ENCODE results near the gene FRRS1.

FRRS1 gene

DNA sequence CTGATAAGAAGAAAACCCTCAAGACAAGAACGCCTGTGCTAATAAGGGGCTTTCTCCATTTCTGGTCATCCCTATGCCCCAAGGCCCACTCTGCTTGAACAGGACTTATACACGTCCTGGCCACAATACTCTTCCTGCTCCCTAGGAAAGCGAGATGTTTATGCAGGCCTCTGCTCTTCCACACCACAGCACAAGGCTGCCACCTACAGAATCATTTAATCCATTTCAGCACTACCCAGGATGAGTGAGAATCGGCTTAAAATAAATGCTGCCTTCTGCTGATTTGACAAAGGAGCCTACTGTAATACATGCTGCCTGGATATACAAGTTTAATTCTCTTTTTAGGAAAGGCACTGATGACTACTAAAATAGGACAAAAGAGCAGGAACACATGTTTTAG is 29.4 kb downstream of the FRRS1 start:
- no CpG with 5 or more reads among the region's 4 CpGs for whole genome bisulfite sequencing, 2 donors (ENCODE audit: extremely low coverage in 2 of 2, insufficient read length in 2 of 2, insufficient replicate concordance in 1 of 2)
- Histone ChIP-seq H3K4me3 (ENCODE audit: low read length in 2 of 2) (no peak overlapping the region), H4K91ac (ENCODE audit: low read depth, low read length, poor library complexity) (no peak overlapping the region), H3K4me2 (ENCODE audit: insufficient read depth, low read length, poor library complexity, severe bottlenecking) (no peak overlapping the region), H3K9ac (ENCODE audit: low read depth, low read length, poor library complexity) (no peak overlapping the region), H2BK5ac (ENCODE audit: low read length) (no peak overlapping the region), H3K36me3 (replicated peaks in 1 of 2; ENCODE audit: control insufficient read depth in 2 of 2, insufficient read depth in 2 of 2, low read length in 2 of 2) (peaks cover 0 to 13% of the 10 kb centered on the region in 2 donors), H2BK12ac (ENCODE audit: low read length) (no peak overlapping the region), H3K9me3 (replicated peaks in 1 of 2; ENCODE audit: control insufficient read depth in 2 of 2, insufficient read depth in 1 of 2, low read depth in 1 of 2, low read length in 2 of 2) (no peaks in the 10 kb centered on the region), H2BK120ac (ENCODE audit: low read depth, low read length) (no peak overlapping the region), H2AK5ac (ENCODE audit: low read depth, low read length) (no peak overlapping the region), H3K79me1 (ENCODE audit: low read depth, low read length) (no peaks in the 10 kb centered on the region), H3K14ac (ENCODE audit: low read length) (no peak overlapping the region), H3K18ac (ENCODE audit: low read length) (no peak overlapping the region), H2BK15ac (ENCODE audit: low read length) (no peak overlapping the region), H3K27me3 (ENCODE audit: control insufficient read depth in 3 of 3, insufficient read depth in 3 of 3, low read depth in 1 of 3, low read length in 3 of 3) (no peaks in the 10 kb centered on the region), H3K23ac (ENCODE audit: low read depth, low read length, poor library complexity) (no peak overlapping the region), H3K4me1 (ENCODE audit: control insufficient read depth in 2 of 2, insufficient read depth in 1 of 2, low read depth in 1 of 2, low read length in 2 of 2) (no peaks in the 10 kb centered on the region), H3K27ac (replicated peaks; ENCODE audit: low read length) (no peak overlapping the region), H4K8ac (ENCODE audit: low read depth, low read length) (no peak overlapping the region), H3K4ac (ENCODE audit: low read length) (no peak overlapping the region), H2AFZ (ENCODE audit: low read length) (no peak overlapping the region)
- DNase-seq (ENCODE audit: low spot score), result peak; percentile 21

GRCh38 chr1:99735852-99736251 is 30.6 kb downstream of the FRRS1 start:
- Histone ChIP-seq H2BK15ac (ENCODE audit: low read length) (no peak overlapping the region), H4K91ac (ENCODE audit: low read depth, low read length, poor library complexity) (no peak overlapping the region), H3K27me3 (ENCODE audit: control insufficient read depth in 3 of 3, insufficient read depth in 3 of 3, low read depth in 1 of 3, low read length in 3 of 3) (no peaks in the 10 kb centered on the region), H3K9ac (ENCODE audit: low read depth, low read length, poor library complexity) (no peak overlapping the region), H3K4me1 (ENCODE audit: control insufficient read depth in 2 of 2, insufficient read depth in 1 of 2, low read depth in 1 of 2, low read length in 2 of 2) (no peaks in the 10 kb centered on the region), H3K4me2 (ENCODE audit: insufficient read depth, low read length, poor library complexity, severe bottlenecking) (no peak overlapping the region), H4K8ac (ENCODE audit: low read depth, low read length) (no peak overlapping the region), H3K4me3 (ENCODE audit: low read length in 2 of 2) (no peak overlapping the region), H2AK5ac (ENCODE audit: low read depth, low read length) (no peak overlapping the region), H3K18ac (ENCODE audit: low read length) (no peak overlapping the region), H3K79me1 (ENCODE audit: low read depth, low read length) (no peaks in the 10 kb centered on the region), H2BK120ac (ENCODE audit: low read depth, low read length) (no peak overlapping the region), H3K23ac (ENCODE audit: low read depth, low read length, poor library complexity) (no peak overlapping the region), H2AFZ (ENCODE audit: low read length) (no peak overlapping the region), H3K36me3 (replicated peaks in 1 of 2; ENCODE audit: control insufficient read depth in 2 of 2, insufficient read depth in 2 of 2, low read length in 2 of 2) (peaks cover 0 to 6% of the 10 kb centered on the region in 2 donors), H2BK5ac (ENCODE audit: low read length) (no peak overlapping the region), H3K4ac (ENCODE audit: low read length) (no peak overlapping the region), H3K27ac (replicated peaks; ENCODE audit: low read length) (no peak overlapping the region), H3K9me3 (replicated peaks in 1 of 2; ENCODE audit: control insufficient read depth in 2 of 2, insufficient read depth in 1 of 2, low read depth in 1 of 2, low read length in 2 of 2) (no peaks in the 10 kb centered on the region), H2BK12ac (ENCODE audit: low read length) (no peak overlapping the region), H3K14ac (ENCODE audit: low read length) (no peak overlapping the region)
- DNase-seq (ENCODE audit: low spot score), result no peak
- WGBS, 2 donors (ENCODE audit: extremely low coverage in 2 of 2, insufficient read length in 2 of 2, insufficient replicate concordance in 1 of 2), result no CpG with 5 or more reads among the region's 2 CpGs

DNA sequence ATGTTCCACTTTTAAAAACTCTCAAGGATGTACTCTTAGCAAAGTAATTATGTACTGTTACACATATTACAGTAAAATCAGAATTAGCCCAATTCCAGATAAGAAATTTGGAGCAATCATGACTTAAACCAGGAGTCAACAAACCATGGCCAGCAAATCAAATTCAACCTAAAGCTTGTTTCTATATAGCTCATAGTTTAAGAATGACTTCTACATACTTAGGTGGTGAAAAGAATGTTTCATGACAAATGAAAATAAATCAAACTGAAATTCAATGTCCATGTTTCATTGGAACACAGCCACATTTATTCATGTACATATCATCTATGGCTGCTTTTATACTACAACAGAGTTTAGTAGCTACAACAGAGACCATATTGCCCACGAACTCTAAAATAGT is 35.1 kb downstream of the FRRS1 start:
- no CpG with 5 or more reads among the region's 1 CpG for WGBS, 2 donors (ENCODE audit: extremely low coverage in 2 of 2, insufficient read length in 2 of 2, insufficient replicate concordance in 1 of 2)
- no peaks in the 10 kb centered on the region for H3K27me3 ChIP-seq (ENCODE audit: control insufficient read depth in 3 of 3, insufficient read depth in 3 of 3, low read depth in 1 of 3, low read length in 3 of 3)
- no peak overlapping the region for H2AK5ac ChIP-seq (ENCODE audit: low read depth, low read length)
- H2AFZ ChIP-seq (ENCODE audit: low read length), result no peak overlapping the region
- no peak overlapping the region for H2BK12ac ChIP-seq (ENCODE audit: low read length)
- no peak overlapping the region for H3K4ac ChIP-seq (ENCODE audit: low read length)
- no peak overlapping the region for H2BK15ac ChIP-seq (ENCODE audit: low read length)
- no peaks in the 10 kb centered on the region for H3K9me3 ChIP-seq (replicated peaks in 1 of 2; ENCODE audit: control insufficient read depth in 2 of 2, insufficient read depth in 1 of 2, low read depth in 1 of 2, low read length in 2 of 2)
- H3K23ac ChIP-seq (ENCODE audit: low read depth, low read length, poor library complexity), result no peak overlapping the region
- H3K4me2 ChIP-seq (ENCODE audit: insufficient read depth, low read length, poor library complexity, severe bottlenecking), result no peak overlapping the region
- H2BK5ac ChIP-seq (ENCODE audit: low read length), result no peak overlapping the region
- H3K36me3 ChIP-seq (replicated peaks in 1 of 2; ENCODE audit: control insufficient read depth in 2 of 2, insufficient read depth in 2 of 2, low read length in 2 of 2), result no peaks in the 10 kb centered on the region
- H3K4me3 ChIP-seq (ENCODE audit: low read length in 2 of 2), result no peak overlapping the region
- no peak overlapping the region for H2BK120ac ChIP-seq (ENCODE audit: low read depth, low read length)
- no peak overlapping the region for H3K14ac ChIP-seq (ENCODE audit: low read length)
- no peak for DNase-seq (ENCODE audit: low spot score)
- H3K9ac ChIP-seq (ENCODE audit: low read depth, low read length, poor library complexity), result no peak overlapping the region
- no peak overlapping the region for H3K27ac ChIP-seq (replicated peaks; ENCODE audit: low read length)
- H4K91ac ChIP-seq (ENCODE audit: low read depth, low read length, poor library complexity), result no peak overlapping the region
- H4K8ac ChIP-seq (ENCODE audit: low read depth, low read length), result no peak overlapping the region
- peaks cover 3 to 11% of the 10 kb centered on the region in 2 donors for H3K4me1 ChIP-seq (ENCODE audit: control insufficient read depth in 2 of 2, insufficient read depth in 1 of 2, low read depth in 1 of 2, low read length in 2 of 2)
- H3K79me1 ChIP-seq (ENCODE audit: low read depth, low read length), result no peaks in the 10 kb centered on the region
- H3K18ac ChIP-seq (ENCODE audit: low read length), result no peak overlapping the region

- Histone ChIP-seq H3K18ac (ENCODE audit: low read length) (no peak overlapping the region), H3K4me1 (ENCODE audit: control insufficient read depth in 2 of 2, insufficient read depth in 1 of 2, low read depth in 1 of 2, low read length in 2 of 2) (peaks cover 3 to 11% of the 10 kb centered on the region in 2 donors), H3K23ac (ENCODE audit: low read depth, low read length, poor library complexity) (no peak overlapping the region), H3K4ac (ENCODE audit: low read length) (no peak overlapping the region), H2AK5ac (ENCODE audit: low read depth, low read length) (no peak overlapping the region), H3K27me3 (ENCODE audit: control insufficient read depth in 3 of 3, insufficient read depth in 3 of 3, low read depth in 1 of 3, low read length in 3 of 3) (no peaks in the 10 kb centered on the region), H2BK5ac (ENCODE audit: low read length) (no peak overlapping the region), H4K8ac (ENCODE audit: low read depth, low read length) (no peak overlapping the region), H3K36me3 (replicated peaks in 1 of 2; ENCODE audit: control insufficient read depth in 2 of 2, insufficient read depth in 2 of 2, low read length in 2 of 2) (peaks cover 0 to 3% of the 10 kb centered on the region in 2 donors), H4K91ac (ENCODE audit: low read depth, low read length, poor library complexity) (no peak overlapping the region), H2BK120ac (ENCODE audit: low read depth, low read length) (no peak overlapping the region), H3K9ac (ENCODE audit: low read depth, low read length, poor library complexity) (no peak overlapping the region), H3K4me2 (ENCODE audit: insufficient read depth, low read length, poor library complexity, severe bottlenecking) (no peak overlapping the region), H3K4me3 (ENCODE audit: low read length in 2 of 2) (no peak overlapping the region), H2AFZ (ENCODE audit: low read length) (no peak overlapping the region), H3K79me1 (ENCODE audit: low read depth, low read length) (no peaks in the 10 kb centered on the region), H3K14ac (ENCODE audit: low read length) (no peak overlapping the region), H3K27ac (replicated peaks; ENCODE audit: low read length) (no peak overlapping the region), H2BK15ac (ENCODE audit: low read length) (no peak overlapping the region), H3K9me3 (replicated peaks in 1 of 2; ENCODE audit: control insufficient read depth in 2 of 2, insufficient read depth in 1 of 2, low read depth in 1 of 2, low read length in 2 of 2) (no peaks in the 10 kb centered on the region), H2BK12ac (ENCODE audit: low read length) (no peak overlapping the region)
- DNase-seq (ENCODE audit: low spot score), result no peak
- no CpG with 5 or more reads among the region's 4 CpGs for WGBS, 2 donors (ENCODE audit: extremely low coverage in 2 of 2, insufficient read length in 2 of 2, insufficient replicate concordance in 1 of 2)
Observed at GRCh38 chr1:99728494-99729235, 37.8 kb downstream of the FRRS1 start.

Data from neuronal stem cell (in vitro differentiated cells).